ENCODE results near the gene COPS9.

The COPS9 gene

GRCh38 chr2:240147382-240147781 is 11.3 kb upstream of the COPS9 start:
- DNase-seq: no peak

GRCh38 chr2:240146627-240147278 is 10.6 kb upstream of the COPS9 start:
- no peak for DNase-seq

- DNase-seq: no peak
Observed at GRCh38 chr2:240146141-240146561, 10.0 kb upstream of the COPS9 start.

GRCh38 chr2:240145461-240145860 is 9.4 kb upstream of the COPS9 start:
- DNase-seq: no peak

- DNase-seq: no peak
Observed at GRCh38 chr2:240144649-240145261, 8.7 kb upstream of the COPS9 start.

GRCh38 chr2:240143801-240144648 is 7.9 kb upstream of the COPS9 start:
- no peak for DNase-seq

GRCh38 chr2:240143276-240143675 is 7.2 kb upstream of the COPS9 start:
- DNase-seq: no peak

- no peak for DNase-seq
Observed at GRCh38 chr2:240142859-240143258, 6.8 kb upstream of the COPS9 start.

- no peak for DNase-seq
Observed at GRCh38 chr2:240142256-240142775, 6.2 kb upstream of the COPS9 start.

GRCh38 chr2:240141736-240142135 is 5.6 kb upstream of the COPS9 start:
- no peak for DNase-seq

- no peak for DNase-seq
Observed at GRCh38 chr2:240140920-240141319, 4.8 kb upstream of the COPS9 start.

- DNase-seq: no peak
Observed at GRCh38 chr2:240140511-240140910, 4.4 kb upstream of the COPS9 start, which contains the start of gene OTOS. Gene OTOS, minus strand, starts transcription at chr2:240140658. Its CDS starts 332 bp downstream, at chr2:240140326.

- DNase-seq: no peak
Observed at GRCh38 chr2:240139666-240140393, 3.7 kb upstream of the COPS9 start.

- DNase-seq: no peak
Observed at GRCh38 chr2:240139011-240139441, 2.9 kb upstream of the COPS9 start.

- DNase-seq: no peak
Observed at GRCh38 chr2:240138254-240138984, 2.3 kb upstream of the COPS9 start.

GRCh38 chr2:240137596-240138253 is 1.6 kb upstream of the COPS9 start:
- DNase-seq: no peak

GRCh38 chr2:240136671-240137292 is 677 bp upstream of the COPS9 start:
- no peak for DNase-seq

GRCh38 chr2:240135706-240136012 is 446 bp downstream of the COPS9 start:
- no peak for DNase-seq

GRCh38 chr2:240134956-240135520 is 1.1 kb downstream of the COPS9 start:
- no peak for DNase-seq

GRCh38 chr2:240134466-240134865 is 1.6 kb downstream of the COPS9 start:
- DNase-seq: no peak

GRCh38 chr2:240133401-240133800 is 2.7 kb downstream of the COPS9 start:
- DNase-seq: no peak

All from SIG-M5 (cell line).